Right atrium auricular region (tissue), 2 donors: ENCODE results near the gene HRH3. TPM values are rescaled to one million over a fixed set of nuclear protein-coding genes. Genes with fewer than 3 reads are reported as not detected.

Source experiments
- DNase-seq: peaks from one replicate; pipeline ENCODE4 v3.0.0-alpha.2; 2019; ENCODE audit warnings: low spot score
- H3K27ac ChIP-seq, 2 donors: fragments of 200-600 bp; sonication (generic); 1 replicate in 1 of 2; 2 replicates in 1 of 2; pipeline ENCODE4 v1.5.1; 2016 to 2019
- H3K27me3 ChIP-seq, 2 donors: fragments of 200-600 bp; sonication (generic); one replicate each; pipeline versions ENCODE4 v1.5.1 to v1.6.0; 2017 to 2019
- H3K36me3 ChIP-seq: fragments of 200-600 bp; sonication (generic); one replicate; pipeline ENCODE4 v1.5.1; 2016
- H3K4me1 ChIP-seq, 2 donors: fragments of 200-600 bp; sonication (generic); one replicate each; pipeline versions ENCODE4 v1.5.1 to v1.6.0; 2017 to 2019
- H3K4me3 ChIP-seq, 2 donors: fragments of 200-600 bp; sonication (generic); 1 replicate in 1 of 2; 2 replicates in 1 of 2; pipeline ENCODE4 v1.5.1; 2017 to 2019; ENCODE audit warnings: mild to moderate bottlenecking in 1 of 2, moderate library complexity in 1 of 2
- H3K9me3 ChIP-seq, 2 donors: fragments of 200-600 bp; sonication (generic); one replicate each; pipeline ENCODE4 v1.5.1; 2019
- CTCF ChIP-seq, 2 donors: fragments of 200-600 bp; sonication (generic); IDR thresholded peaks; one replicate each; pipeline ENCODE4 v1.5.1; 2019; ENCODE audit warnings: antibody characterized with exemption in 2 of 2
- total RNA-seq, 2 donors: library from RNA; depleted of rRNA; stranded (reverse); fragments of >200 nt; gene quantifications; one replicate each; pipeline ENCODE4 v1.1.0, GENCODE V29; 2016

The HRH3 gene
- total RNA-seq, 2 donors from 2014 or later = not detected

- Histone ChIP-seq H3K4me3 (no peak overlapping the region), H3K4me1 (no peaks in the 10 kb centered on the region), H3K27me3 (no peaks in the 10 kb centered on the region), H3K27ac (no peak overlapping the region), H3K36me3 (peaks cover 57% of the 10 kb centered on the region), H3K9me3 (no peaks in the 10 kb centered on the region)
- no peak for TF ChIP-seq CTCF (IDR thresholded peaks at IDR 0.05)
- DNase-seq = no peak
These were observed 18.0 kb downstream of the HRH3 start for GRCh38 chr20:62202083-62202395.

- no peak for DNase-seq
- Histone ChIP-seq H3K4me3 (no peak overlapping the region), H3K4me1 (no peaks in the 10 kb centered on the region), H3K36me3 (peaks cover 57% of the 10 kb centered on the region), H3K27me3 (no peaks in the 10 kb centered on the region), H3K9me3 (no peaks in the 10 kb centered on the region), H3K27ac (no peak overlapping the region)
- TF ChIP-seq CTCF (IDR thresholded peaks at IDR 0.05) = no peak
These were observed 18.6 kb downstream of the HRH3 start for GRCh38 chr20:62201173-62202082.

GRCh38 chr20:62200491-62201172 is 19.4 kb downstream of the HRH3 start:
- no peaks in the 10 kb centered on the region for H3K9me3 ChIP-seq
- DNase-seq = no peak
- H3K4me3 ChIP-seq = no peak overlapping the region
- no peaks in the 10 kb centered on the region for H3K4me1 ChIP-seq
- H3K27ac ChIP-seq = no peak overlapping the region
- H3K27me3 ChIP-seq = no peaks in the 10 kb centered on the region
- H3K36me3 ChIP-seq = peaks cover 60% of the 10 kb centered on the region
- no peak for TF ChIP-seq CTCF (IDR thresholded peaks at IDR 0.05)

GRCh38 chr20:62198931-62199330 is 21.1 kb downstream of the HRH3 start:
- Histone ChIP-seq H3K36me3 (peaks cover 65% of the 10 kb centered on the region), H3K4me1 (no peaks in the 10 kb centered on the region), H3K4me3 (no peak overlapping the region), H3K27ac (no peak overlapping the region), H3K9me3 (no peaks in the 10 kb centered on the region), H3K27me3 (no peaks in the 10 kb centered on the region)
- TF ChIP-seq CTCF (IDR thresholded peaks at IDR 0.05) = no peak
- no peak for DNase-seq

GRCh38 chr20:62198496-62198895 is 21.6 kb downstream of the HRH3 start:
- Histone ChIP-seq H3K4me3 (no peak overlapping the region), H3K27me3 (no peaks in the 10 kb centered on the region), H3K4me1 (no peaks in the 10 kb centered on the region), H3K36me3 (peaks cover 64% of the 10 kb centered on the region), H3K27ac (no peak overlapping the region), H3K9me3 (no peaks in the 10 kb centered on the region)
- TF ChIP-seq CTCF (IDR thresholded peaks at IDR 0.05) = no peak
- DNase-seq = no peak
